NB4 (cell line): ENCODE data around the gene PGR.

Experiments
- MYC ChIP-seq: IDR thresholded peaks from 2 replicates; pipeline ENCODE4 v1.6.1; 2011; ENCODE audit warnings: low read depth, low read length
- POLR2A ChIP-seq: IDR thresholded peaks from 2 replicates; pipeline ENCODE4 v1.6.1; 2011; ENCODE audit warnings: mild to moderate bottlenecking; ENCODE audit not compliant: insufficient read length; ENCODE audit errors: extremely low read depth
- TF ChIP-seq, protein P1 (sequence below): IDR thresholded peaks from one replicate; pipeline ENCODE4 v1.5.1; 2012; ENCODE audit warnings: low read depth, low read length
- TF ChIP-seq, protein P2 (sequence below): IDR thresholded peaks from 2 replicates; pipeline ENCODE4 v1.6.1; 2011; ENCODE audit warnings: low read depth, low read length

- TF ChIP-seq, protein P1, sequence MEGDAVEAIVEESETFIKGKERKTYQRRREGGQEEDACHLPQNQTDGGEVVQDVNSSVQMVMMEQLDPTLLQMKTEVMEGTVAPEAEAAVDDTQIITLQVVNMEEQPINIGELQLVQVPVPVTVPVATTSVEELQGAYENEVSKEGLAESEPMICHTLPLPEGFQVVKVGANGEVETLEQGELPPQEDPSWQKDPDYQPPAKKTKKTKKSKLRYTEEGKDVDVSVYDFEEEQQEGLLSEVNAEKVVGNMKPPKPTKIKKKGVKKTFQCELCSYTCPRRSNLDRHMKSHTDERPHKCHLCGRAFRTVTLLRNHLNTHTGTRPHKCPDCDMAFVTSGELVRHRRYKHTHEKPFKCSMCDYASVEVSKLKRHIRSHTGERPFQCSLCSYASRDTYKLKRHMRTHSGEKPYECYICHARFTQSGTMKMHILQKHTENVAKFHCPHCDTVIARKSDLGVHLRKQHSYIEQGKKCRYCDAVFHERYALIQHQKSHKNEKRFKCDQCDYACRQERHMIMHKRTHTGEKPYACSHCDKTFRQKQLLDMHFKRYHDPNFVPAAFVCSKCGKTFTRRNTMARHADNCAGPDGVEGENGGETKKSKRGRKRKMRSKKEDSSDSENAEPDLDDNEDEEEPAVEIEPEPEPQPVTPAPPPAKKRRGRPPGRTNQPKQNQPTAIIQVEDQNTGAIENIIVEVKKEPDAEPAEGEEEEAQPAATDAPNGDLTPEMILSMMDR = no peak
- TF ChIP-seq POLR2A (no peak), MYC (no peak)
- TF ChIP-seq, protein P2, sequence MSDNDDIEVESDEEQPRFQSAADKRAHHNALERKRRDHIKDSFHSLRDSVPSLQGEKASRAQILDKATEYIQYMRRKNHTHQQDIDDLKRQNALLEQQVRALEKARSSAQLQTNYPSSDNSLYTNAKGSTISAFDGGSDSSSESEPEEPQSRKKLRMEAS = no peak
Measured at GRCh38 chr11:101083335-101083734, 46.3 kb downstream of the PGR start.
